ENCODE data around the gene CCDC60. TPM values are rescaled to one million over a fixed set of nuclear protein-coding genes. Genes with fewer than 3 reads are reported as not detected.

The CCDC60 gene
- total RNA-seq, 1 donor from 2014 or later = 2.3 TPM

- Mint-ChIP-seq H3K36me3 (no peaks in the 10 kb centered on the region), H3K27me3 (no peaks in the 10 kb centered on the region), H3K4me3 (no peak overlapping the region), H3K4me1 (ENCODE audit: unreplicated experiment) (peaks cover 21% of the 10 kb centered on the region), H3K9me3 (peaks cover 5% of the 10 kb centered on the region), H3K27ac (no peak overlapping the region)
- TF ChIP-seq CTCF (conservative IDR thresholded peaks at IDR 0.05) = no peak
- DNase-seq (ENCODE audit: extremely low spot score, unreplicated experiment) = no peak
These were observed 40.1 kb downstream of the CCDC60 start for GRCh38 chr12:119374635-119375034.

GRCh38 chr12:119375075-119375882 lies 40.8 kb downstream of the CCDC60 start:
- H3K36me3 Mint-ChIP-seq = no peaks in the 10 kb centered on the region
- no peak overlapping the region for H3K4me3 Mint-ChIP-seq
- H3K9me3 Mint-ChIP-seq = peaks cover 3% of the 10 kb centered on the region
- no peaks in the 10 kb centered on the region for H3K27me3 Mint-ChIP-seq
- DNase-seq (ENCODE audit: extremely low spot score, unreplicated experiment) = no peak
- no peak overlapping the region for H3K27ac Mint-ChIP-seq
- no peak for TF ChIP-seq CTCF (conservative IDR thresholded peaks at IDR 0.05)
- H3K4me1 Mint-ChIP-seq (ENCODE audit: unreplicated experiment) = peaks cover 15% of the 10 kb centered on the region

GRCh38 chr12:119375883-119376190 lies 41.3 kb downstream of the CCDC60 start:
- DNase-seq (ENCODE audit: extremely low spot score, unreplicated experiment) = no peak
- no peaks in the 10 kb centered on the region for H3K27me3 Mint-ChIP-seq
- no peak for TF ChIP-seq CTCF (conservative IDR thresholded peaks at IDR 0.05)
- H3K4me1 Mint-ChIP-seq (ENCODE audit: unreplicated experiment) = peaks cover 13% of the 10 kb centered on the region
- no peak overlapping the region for H3K27ac Mint-ChIP-seq
- H3K4me3 Mint-ChIP-seq = no peak overlapping the region
- H3K36me3 Mint-ChIP-seq = no peaks in the 10 kb centered on the region
- peaks cover 5% of the 10 kb centered on the region for H3K9me3 Mint-ChIP-seq

- no peaks in the 10 kb centered on the region for H3K36me3 Mint-ChIP-seq
- no peak for TF ChIP-seq CTCF (conservative IDR thresholded peaks at IDR 0.05)
- no peak overlapping the region for H3K4me3 Mint-ChIP-seq
- peaks cover 9% of the 10 kb centered on the region for H3K4me1 Mint-ChIP-seq (ENCODE audit: unreplicated experiment)
- no peak for DNase-seq (ENCODE audit: extremely low spot score, unreplicated experiment)
- no peak overlapping the region for H3K27ac Mint-ChIP-seq
- H3K9me3 Mint-ChIP-seq = peaks cover 10% of the 10 kb centered on the region
- H3K27me3 Mint-ChIP-seq = peaks cover 2% of the 10 kb centered on the region
These were observed 44.4 kb downstream of the CCDC60 start for GRCh38 chr12:119378903-119379302.

GRCh38 chr12:119381471-119382235 lies 47.1 kb downstream of the CCDC60 start:
- Mint-ChIP-seq H3K27me3 (peaks cover 6% of the 10 kb centered on the region), H3K27ac (no peak overlapping the region), H3K36me3 (no peaks in the 10 kb centered on the region), H3K9me3 (peaks cover 10% of the 10 kb centered on the region), H3K4me1 (ENCODE audit: unreplicated experiment) (peaks cover 11% of the 10 kb centered on the region), H3K4me3 (no peak overlapping the region)
- no peak for DNase-seq (ENCODE audit: extremely low spot score, unreplicated experiment)
- TF ChIP-seq CTCF (conservative IDR thresholded peaks at IDR 0.05) = no peak
